NCI-H2227 (cell line): ENCODE results near the gene LGR4.
A peak's percentile ranks its signal among the peaks of the same experiment; 100 is the strongest.

Experiments used
- DNase-seq: peaks from one replicate; lab custom pipeline; 2025; ENCODE audit not compliant: unreplicated experiment; lab: John Stamatoyannopoulos, UW

The LGR4 gene

GRCh38 chr11:27487706-27488105 is 15.1 kb upstream of the LGR4 start:
- no peak for DNase-seq

DNA sequence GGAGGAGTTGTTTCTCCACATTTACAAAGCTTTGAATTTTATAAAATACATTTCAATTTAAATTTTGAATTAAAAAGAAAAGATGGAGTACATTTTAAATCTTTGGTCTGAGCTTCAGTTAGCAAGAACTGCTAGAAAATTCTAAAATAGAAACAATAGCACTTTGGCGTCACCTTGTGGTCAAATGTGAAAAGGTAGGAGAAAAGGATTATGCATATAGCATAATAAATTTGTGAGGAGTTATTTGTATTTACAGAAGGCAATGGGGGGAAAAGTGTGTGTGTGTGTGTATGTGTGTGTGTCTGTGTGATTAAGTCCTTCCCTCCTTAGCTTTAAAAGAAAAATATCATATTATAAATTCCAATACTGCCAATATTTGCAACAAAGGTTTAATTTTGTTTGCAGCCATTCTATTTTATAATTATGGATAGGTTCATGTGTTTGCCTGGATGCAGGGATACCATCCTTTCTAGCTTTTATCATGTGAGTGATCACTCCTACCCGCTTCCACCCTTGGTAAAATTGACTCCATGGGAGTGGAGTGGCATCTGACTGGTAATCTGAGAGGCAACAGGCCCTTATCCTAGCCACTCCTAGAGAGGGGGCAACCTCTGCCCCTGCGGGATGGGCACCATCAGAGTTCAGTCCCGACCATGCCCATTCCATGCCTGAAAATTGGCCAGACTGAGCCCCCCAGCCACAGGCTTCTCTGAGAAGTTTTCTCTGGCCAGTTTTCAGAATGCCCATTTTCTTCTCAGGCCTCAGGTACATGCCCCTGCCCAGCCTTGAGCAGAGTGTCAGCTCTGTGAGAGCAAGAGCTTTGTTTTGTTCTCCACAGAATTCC is 13.6 kb upstream of the LGR4 start:
- DNase-seq, result peak; percentile 83

- DNase-seq, result no peak
Observed at GRCh38 chr11:27482793-27483192, 10.2 kb upstream of the LGR4 start.

- DNase-seq, result no peak
Observed at GRCh38 chr11:27481992-27482391, 9.4 kb upstream of the LGR4 start.

DNA sequence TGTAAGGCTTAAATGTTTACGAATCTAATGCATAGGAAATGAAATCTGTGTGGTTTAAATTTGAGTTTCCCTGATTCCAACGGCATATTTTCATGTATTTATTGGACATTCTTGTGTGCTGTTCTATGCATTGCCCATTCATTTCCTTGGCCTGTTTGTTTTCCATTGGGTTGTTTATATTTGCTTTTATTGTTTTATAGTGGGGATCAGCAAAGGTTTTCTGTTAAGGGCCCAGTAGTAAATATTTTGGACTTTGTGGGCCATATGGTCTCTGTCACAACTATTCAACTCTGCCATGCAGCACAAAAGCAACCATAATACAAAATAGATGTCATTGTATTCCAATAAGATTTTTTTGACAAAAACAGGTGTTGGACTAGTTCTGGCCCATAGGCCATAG is 5.2 kb upstream of the LGR4 start:
- no peak for DNase-seq

DNA sequence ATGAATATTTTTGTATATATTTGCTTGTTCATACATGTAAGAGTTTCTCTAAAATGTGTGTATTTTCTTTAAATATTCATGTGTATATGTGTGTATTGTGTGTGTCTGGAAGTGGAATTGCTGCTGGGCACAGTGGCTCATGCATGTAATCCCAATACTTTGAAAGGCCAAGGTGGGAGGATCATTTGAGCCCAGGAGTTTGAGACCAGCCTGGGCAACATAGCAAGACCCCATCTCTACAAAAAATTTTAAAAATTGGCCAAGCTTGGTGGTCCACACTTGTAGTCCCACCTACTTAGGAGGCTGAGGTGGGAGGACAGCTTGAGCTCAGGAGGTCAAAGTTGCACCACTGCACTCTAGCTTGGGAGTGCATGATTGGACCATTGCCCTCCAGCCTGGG is 4.7 kb upstream of the LGR4 start:
- no peak for DNase-seq

- DNase-seq, result no peak
Observed at GRCh38 chr11:27475622-27476021, 3.0 kb upstream of the LGR4 start.

DNA sequence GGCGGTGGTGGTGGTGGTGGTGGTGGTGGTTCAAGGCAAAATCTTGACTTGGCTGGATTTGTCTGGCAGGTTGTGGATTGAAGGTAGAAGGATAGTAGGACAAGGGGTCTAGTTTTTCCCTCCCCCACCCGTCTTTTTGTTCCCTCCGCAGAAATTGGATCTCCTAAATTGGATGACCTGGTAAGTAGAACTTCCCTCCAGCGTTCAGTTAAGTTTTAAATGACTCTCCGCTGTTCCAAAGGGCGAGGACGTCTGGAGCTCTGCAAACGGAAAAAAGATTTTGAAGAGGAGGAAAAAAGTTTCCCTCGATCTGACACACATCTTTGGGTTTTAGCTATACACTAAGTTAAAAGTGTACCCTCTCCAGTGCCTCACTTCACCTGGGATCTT is 422 bp upstream of the LGR4 start:
- peak; percentile 58 for DNase-seq

- peak; percentile 64 for DNase-seq
Observed at GRCh38 chr11:27471589-27472397, 797 bp downstream of the LGR4 start.

- peak; percentile 34 for DNase-seq
Observed at GRCh38 chr11:27470826-27471588, 1.6 kb downstream of the LGR4 start.

GRCh38 chr11:27470166-27470565 is 2.4 kb downstream of the LGR4 start:
- no peak for DNase-seq

DNA sequence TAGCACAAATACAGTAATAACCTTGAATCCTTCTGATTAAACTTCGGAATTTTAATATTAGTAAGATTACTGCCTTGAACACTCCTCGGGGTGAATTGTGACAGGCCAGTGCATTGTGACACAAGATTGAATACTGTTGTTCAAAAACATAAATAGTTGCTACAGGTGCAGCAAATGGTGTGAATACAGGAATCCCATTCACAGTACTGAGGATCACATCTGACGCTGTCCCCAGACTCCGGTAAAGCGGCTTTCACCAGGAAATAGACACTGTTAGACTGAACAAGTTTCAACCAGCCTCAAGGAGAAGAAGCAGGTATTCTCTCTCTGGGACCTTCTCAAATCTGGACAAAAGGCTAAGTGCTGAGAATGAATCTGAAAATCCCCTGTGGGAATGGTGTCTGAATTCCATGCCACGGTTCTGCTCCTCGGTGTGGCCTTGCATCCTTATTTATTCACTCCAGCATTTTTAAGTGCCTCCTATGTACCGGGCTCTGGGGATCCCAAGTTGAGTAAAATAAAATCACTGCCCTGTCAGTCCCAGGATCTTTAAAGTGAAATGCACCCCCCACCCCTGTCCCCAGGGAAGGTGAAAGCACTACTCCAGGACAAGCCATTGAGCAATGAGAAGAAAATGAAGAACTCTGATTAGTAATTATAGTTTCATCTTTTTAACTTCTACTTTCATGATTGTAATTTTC is 3.4 kb downstream of the LGR4 start:
- no peak for DNase-seq

GRCh38 chr11:27468209-27468994 is 4.2 kb downstream of the LGR4 start:
- no peak for DNase-seq

DNA sequence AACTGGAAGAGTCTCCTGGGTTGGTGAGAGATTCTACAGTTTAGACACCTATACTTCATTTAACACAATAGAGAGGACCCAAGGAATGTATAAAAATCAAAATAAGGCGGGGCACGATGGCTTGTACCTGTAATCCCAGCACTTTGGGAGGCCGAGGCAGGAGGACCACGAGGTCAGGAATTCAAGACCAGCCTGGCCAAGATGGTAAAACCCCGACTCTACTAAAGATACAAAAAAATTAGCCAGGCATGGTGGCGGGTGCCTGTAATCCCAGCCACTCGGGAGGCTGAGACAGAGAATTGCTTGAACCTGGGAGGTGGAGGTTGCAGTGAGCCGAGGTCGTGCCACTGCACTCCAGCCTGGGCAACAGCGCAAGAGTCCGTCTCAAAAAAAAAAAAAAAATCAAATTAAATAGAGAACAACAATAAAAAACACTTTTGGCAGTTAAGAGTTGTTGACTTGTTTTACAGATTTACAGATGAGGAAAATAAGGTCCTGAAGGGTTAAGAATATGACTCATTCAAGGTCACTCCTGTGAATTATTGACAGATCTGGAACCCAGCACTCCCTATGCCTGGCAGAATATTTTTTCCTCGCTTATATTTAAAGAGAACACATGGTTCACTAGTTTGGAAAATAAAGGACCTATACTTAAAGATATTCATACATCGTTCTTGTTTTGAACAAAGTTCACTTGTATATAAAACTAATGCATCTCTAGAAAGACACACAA is 5.2 kb downstream of the LGR4 start:
- no peak for DNase-seq

DNA sequence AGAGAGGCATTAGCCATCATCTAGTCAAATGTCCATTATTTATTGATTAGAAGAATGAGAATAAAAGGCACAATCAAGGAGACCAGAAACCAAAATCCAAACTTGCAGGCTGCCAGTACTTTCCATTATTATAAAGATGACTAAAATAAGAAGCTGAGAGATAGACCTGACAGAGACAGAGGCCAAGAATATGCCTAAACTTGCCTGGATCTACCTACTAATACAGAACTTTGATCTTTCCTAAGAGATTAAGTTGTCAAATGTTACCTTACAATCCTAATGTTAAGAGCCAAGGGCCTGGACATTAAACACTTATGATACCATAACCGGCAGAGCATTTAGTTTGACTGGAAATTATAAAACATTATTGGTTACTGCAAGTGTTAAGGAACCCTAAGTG is 6.2 kb downstream of the LGR4 start:
- DNase-seq, result no peak

GRCh38 chr11:27465629-27466028 is 7.0 kb downstream of the LGR4 start:
- no peak for DNase-seq

GRCh38 chr11:27464909-27465308 is 7.7 kb downstream of the LGR4 start:
- no peak for DNase-seq

DNA sequence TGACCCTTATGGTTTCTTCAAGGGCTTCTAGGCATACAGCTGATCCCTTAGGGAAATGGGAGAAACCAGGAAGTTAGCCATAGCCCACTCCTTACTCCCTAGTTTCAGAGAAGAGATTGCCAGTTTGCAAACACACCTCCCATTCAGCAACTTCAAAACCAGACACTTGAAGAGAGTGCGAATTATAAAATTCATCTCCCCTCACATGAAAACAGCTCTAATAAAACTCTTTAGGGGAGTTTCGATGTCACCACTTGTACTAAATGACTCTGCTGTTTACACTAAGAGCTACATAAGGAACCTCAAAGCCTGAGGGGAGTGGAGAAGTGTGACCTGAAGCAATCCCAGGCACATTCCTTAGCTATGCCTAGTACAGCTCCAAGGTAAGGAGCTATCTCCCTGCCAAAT is 8.3 kb downstream of the LGR4 start:
- no peak for DNase-seq

DNA sequence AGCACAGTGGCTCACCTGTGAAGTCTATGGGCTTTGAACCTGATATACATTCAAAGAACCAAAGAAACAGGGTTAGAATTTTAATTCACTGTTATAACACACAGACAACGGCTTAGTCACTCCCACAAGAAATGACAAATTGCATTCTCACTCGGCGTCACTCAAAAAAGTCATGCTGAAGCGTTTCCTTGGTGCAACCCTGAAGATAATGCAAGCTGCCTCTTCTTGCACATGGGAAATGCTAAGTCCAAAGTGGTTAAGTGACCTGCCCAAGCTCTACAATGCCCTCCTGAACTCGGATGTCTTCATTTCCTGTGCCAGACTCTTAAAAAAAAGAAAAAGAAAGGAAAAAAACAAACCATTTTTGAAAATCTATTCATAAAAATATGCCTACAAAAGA is 10.0 kb downstream of the LGR4 start:
- no peak for DNase-seq
